Gastroesophageal sphincter (tissue), 3 donors: ENCODE data around the gene HARBI1.

Experiments used
- CTCF ChIP-seq, 4 experiments: fragments of 200-600 bp in 2 of 4; fragments of 450-650 bp in 2 of 4; sonication (generic) in 1 of 4; IDR thresholded peaks; one replicate each; pipeline ENCODE4 v1.5.1; 2017 to 2019; ENCODE audit warnings: antibody characterized with exemption in 4 of 4, mild to moderate bottlenecking in 2 of 4, moderate library complexity in 2 of 4
- EP300 ChIP-seq: sonication (generic); formaldehyde crosslinking; IDR thresholded peaks from one replicate; pipeline ENCODE4 v1.6.1; 2017; ENCODE audit warnings: antibody characterized with exemption, mild to moderate bottlenecking
- POLR2A ChIP-seq, 2 donors: fragments of 450-650 bp; IDR thresholded peaks; one replicate each; pipeline ENCODE4 v1.6.1; 2017; ENCODE audit warnings: antibody characterized with exemption in 2 of 2, mild to moderate bottlenecking in 2 of 2, moderate library complexity in 1 of 2
- POLR2AphosphoS5 ChIP-seq: sonication (generic); formaldehyde crosslinking; IDR thresholded peaks from one replicate; pipeline ENCODE4 v1.6.1; 2017; ENCODE audit warnings: antibody characterized with exemption

GRCh38 chr11:46564459-46564858 lies 52.6 kb downstream of the HARBI1 start:
- TF ChIP-seq POLR2A (IDR thresholded peaks at IDR 0.05), result no peak
- TF ChIP-seq CTCF (IDR thresholded peaks at IDR 0.05), result no peak
- TF ChIP-seq POLR2AphosphoS5, result no peak
- no peak for TF ChIP-seq EP300
